Kidney glomerular epithelial cell (primary cell): ENCODE results near the gene RREB1.

Source experiments
- DNase-seq: peaks from one replicate; lab custom pipeline; 2025; lab: John Stamatoyannopoulos, UW

The RREB1 gene

DNA sequence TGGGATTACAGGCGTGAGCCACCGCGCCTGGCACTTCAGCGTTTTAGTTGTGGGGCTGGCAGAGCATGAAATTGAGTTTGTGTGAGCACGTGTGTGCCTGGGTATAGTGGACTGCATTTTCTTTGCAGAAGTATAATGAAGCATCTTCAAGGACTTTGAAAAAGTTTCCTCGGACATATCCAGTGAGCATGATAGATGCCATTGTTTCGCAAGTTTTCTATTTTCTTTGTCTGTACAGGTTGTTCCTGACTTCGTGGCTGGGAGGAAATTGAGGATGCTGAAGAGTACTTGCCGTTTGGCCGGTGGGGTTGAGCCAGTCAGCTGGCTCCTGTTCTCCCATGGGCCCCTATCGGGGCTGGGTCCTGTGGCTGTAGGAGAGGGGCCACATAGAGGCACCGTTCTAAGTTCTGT is 55.9 kb downstream of the RREB1 start:
- DNase-seq, result no peak

DNA sequence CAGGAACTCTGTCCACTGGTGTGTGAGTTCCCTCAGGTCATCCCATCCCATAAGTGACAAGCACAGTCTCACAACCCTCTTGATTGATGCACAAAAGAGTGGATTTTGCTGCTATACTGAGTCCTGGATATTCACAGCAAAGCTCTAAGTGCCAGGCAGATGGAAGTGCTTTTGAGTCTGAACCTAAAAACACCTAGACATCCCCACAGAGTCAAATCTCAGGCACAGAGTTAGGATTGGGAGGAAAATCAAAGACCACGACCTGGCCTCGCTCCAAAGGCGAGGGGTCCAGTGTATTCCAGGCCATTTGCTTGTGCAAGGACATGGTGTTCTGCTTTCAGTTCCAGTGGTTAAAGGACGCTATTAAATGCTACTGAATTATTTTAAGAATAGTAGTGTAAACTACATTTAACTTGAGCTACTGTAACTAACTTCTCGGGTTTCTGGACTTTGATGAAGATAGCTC is 56.8 kb downstream of the RREB1 start:
- no peak for DNase-seq

DNA sequence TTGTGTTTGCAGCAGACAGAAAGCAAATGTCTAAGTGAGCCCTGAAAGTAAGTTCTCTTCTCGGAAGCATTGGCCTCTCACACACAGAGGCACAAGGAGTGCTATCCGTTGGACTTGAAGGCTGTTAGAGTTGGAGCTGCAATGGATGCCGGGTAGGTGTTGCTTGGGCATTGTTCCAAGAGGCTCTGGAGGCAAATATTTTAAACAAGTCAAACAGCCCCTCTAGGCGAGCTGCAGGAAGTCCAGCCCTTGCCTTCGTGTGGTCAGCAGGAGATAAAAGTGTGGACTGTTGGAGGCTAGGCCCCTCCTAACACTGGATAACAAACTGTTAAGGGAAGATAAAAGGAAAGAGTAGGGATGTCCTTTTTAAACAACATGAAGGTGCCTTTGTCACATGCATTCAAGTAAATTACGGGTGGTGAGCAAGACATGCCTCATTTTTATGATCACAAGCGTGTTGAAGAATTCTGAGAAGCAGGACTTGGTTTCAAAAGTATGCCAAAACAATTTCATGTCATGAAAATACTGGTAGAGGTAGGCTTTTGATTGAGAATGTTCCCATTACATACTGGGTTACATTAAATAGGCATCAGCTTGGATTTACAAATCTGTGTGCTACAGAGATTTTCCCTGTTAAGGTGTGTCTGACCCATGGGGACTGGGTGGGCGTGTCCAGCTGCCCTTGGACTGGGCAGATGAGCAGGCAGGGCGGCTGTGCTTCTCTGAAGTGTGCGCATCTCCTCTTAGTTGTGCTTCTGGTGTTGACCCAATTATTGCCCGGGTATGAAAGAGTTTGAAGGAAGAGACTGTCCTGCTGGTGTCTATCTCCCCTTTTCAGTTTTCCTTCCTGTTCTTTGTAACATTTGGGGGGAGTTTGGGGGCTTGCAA is 57.5 kb downstream of the RREB1 start:
- no peak for DNase-seq

DNA sequence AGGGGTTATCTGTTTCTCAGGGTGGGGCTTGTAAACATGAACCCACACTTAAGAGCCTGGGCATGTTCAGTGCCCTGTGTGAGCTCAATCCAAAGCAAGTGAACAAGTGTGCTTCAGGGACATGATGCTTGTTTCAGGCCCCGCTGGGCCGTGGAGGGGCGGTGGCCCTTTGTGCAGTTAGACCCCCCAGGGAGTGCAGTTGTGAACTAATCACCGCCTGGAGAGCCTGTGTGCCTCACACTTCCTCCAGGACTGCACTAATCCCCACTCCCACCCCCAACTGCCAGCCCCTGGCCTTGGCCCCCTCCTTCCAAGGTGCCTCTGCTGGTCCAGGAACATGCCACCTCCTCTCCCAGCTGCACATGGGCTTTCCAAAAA is 58.1 kb downstream of the RREB1 start:
- DNase-seq, result no peak

DNA sequence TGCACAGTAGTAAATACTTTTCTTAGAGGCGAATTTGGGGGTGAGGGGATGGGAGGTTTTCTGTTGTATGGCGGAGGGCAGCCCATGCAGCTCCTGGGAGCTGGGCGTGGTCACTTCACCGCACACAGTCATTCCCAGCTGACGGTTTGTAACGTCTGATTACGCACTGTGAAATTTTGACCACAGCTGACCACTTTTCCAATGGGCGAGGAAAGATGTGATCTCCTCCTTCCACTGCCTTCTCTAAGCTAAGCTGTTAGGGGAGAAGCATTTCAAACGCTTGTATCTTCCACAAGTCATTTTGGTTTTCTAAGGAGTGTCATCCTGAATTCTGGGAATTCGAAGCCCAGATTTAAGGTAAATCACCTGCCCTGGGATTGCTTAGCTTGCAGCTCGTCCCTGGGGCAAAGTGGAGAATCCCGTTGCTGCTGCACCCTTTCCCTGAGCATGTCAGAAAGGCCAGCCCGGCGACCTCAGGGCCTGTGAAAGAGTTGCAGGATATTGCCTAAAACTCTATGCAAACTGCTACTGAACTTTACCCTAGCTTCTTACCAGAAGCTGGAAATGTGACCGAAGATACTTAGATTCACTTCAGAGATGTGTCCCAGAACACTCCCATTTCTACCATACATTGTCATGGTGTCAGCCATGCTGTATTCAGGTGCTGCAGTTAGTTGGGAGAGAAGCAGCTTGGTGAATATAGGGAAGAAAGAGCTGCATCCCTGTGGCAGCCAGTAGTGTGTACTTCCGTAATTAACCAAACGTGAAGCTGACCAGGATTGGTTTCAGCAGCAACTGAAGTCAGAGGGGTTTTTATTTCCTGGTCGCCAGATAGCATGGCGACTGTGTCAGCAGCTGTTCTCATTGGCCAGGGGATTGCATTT is 58.9 kb downstream of the RREB1 start:
- no peak for DNase-seq

DNA sequence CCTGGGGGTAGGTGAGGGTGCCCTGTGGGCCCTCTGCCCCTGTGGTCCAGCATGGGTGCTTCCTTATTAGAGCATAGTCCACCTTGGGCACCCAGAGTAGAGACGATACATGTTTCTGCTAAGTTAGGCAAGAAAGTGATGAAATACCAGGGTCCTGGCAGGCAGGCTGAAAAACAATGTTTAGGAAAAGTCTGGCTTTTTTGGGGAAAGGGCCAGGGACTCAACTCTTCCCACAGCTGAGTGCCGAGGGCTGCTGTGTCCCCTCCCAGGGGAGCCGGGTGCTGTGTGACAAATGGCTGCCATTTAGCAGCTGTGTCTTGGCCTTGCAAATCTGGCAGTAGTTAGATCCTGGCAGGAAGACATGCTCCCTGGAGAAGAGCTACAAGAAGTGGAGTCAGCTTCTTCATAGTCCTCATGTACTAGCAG is 61.5 kb downstream of the RREB1 start:
- DNase-seq, result no peak

DNA sequence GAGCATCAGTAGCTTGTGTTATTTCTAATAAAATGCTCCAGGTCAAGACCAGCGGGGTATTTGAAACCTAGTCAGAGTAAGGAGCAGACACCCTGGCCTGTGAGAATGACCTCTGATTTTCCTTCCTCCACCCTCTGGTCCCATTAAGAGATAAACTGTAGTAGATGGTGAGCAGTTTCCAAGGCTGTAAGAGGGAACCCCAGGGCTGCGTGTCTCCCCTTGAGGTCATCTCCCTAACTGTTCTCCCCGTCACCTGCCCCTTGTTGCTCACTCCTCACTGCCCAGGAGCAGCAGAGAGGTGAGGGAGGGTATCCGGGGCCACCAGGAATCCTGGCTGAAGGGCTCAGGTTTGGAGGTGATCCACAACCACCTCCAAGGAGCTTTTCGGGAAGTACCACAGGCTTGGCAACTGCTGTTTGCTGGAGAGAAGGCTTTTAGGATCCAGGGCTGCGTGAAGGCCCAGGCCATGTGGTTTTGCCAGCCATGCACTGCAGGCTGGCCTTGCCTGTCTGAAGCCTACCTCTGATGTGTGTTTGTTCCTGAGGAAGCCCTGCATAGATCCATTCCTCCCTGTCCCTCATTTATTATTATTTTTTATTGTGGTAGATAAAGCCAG is 62.5 kb downstream of the RREB1 start:
- DNase-seq, result no peak

DNA sequence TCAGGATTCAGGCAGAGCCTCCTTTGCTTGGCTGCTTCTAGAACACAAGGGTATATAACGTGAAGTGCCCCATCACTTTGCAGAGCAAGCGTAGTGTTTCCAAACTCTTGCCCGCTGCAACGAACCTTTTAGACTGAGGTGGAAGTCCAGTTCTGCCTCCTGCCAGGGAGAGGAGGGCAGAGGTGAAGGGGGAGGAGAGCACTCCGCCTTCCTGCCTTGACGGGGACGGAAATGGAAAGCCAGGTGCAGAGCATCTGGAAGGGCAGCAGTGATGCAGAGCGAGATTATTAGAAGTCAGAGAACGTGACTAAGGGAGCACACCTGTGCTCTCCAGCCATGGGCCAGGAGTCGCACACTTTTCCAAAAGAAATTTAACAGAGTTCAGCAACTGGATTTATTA is 63.4 kb downstream of the RREB1 start:
- DNase-seq, result no peak

DNA sequence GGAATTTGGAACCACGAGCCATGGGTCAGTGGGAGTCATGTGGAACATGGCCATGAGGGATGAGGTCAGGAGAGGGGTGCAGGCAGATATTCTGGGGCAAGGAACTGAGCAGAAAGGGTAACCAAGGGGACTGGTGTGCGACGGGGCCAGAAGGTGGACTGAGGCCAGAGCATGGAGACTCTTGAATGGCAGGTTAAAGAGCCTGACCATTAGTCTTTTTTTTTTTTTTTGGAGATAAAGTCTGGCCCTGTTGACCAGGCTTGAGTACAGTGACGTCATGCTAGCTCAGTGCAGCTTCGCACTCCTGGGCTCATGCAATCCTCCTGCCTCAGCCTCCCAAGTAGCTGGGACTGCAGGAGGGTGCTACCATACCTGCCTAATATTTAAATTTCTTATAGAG is 64.0 kb downstream of the RREB1 start:
- no peak for DNase-seq

DNA sequence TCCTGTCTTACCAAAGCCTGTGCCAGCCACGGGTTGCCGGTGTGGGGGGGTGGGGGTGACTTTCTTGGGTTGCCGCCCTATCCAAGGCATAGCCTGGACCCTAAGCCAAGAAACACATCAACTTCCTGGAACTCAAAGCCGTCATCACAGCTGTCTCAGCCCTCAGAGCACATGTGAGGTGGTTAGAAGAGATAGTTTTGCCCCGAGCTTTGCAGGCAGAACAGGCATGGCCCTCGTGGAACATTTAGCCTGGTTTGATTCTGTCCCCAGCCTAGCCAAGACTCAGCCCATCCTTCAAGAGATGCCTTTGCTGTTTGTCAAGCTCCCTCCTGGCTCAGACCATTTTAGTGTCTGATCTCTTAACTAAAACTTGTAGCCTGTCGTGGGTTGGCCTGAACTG is 64.9 kb downstream of the RREB1 start:
- DNase-seq, result no peak

DNA sequence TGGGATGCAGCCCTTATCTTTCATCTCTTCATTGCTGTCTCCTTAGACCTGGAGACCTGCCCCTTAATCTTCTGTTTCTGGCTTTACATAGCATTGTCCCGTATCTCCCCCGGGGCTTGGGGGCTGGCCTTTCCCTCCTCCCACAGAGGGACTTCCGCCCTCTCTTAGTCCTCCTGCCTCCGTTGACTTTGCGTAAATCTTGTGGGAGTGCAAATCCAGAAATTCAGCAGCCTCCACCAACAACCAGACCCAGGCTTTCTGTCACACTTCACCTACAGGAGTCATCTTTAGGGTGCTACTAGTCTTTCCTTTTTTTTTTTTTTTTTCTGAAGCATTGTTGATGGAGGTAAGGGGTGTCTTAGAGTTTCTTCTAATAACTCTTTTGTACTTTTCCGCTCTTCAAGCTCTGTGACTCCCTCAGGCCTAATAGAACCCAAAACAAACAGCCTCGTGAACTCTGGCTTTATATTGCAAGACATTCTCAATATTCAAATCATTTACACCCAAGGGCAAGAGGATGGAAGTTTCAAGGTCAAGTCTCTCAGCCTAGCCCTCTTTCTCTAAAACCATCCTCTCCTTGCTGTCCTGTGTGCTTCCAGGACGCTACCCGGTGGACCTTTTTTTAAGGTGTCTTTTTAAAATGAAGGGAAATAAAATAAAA is 66.2 kb downstream of the RREB1 start:
- DNase-seq, result no peak

DNA sequence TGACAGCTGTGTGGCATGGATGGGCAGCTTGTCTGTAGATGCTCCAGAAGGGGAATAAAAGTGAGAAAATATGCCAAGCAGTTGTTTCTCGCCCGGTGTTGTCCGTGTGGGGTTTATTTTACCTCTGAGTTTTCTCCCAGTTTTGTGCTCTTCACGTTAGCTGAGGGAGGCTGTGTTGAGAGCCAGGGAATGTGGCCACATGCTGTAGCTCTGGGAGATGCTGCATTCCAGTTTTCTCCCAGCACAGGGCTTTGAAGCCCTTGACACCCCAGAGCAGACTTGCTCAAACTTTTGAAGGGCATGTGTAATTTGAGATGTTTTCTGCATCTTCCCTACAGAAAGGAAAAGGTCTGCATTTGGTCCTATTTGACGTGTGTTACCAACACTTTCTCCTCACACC is 67.7 kb downstream of the RREB1 start:
- no peak for DNase-seq

DNA sequence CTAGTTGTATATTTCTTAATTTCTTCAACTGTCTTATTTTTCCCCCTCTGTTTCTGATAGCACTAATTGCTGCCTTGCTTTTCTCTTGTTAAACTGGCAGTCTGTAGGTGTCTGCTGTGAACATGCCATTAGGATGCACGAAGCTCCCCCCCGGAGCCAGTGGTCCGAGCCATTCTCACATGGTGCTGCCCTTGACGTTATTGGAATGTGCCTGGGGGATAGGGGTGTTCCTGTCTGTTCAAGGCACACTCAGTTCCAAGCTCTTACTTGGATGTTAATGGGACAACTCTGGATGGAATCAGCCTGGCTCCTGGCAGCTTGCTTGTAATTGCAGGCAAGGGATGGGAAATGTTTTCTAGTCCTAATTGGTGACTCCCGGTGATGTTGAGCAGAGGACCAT is 68.4 kb downstream of the RREB1 start:
- no peak for DNase-seq

DNA sequence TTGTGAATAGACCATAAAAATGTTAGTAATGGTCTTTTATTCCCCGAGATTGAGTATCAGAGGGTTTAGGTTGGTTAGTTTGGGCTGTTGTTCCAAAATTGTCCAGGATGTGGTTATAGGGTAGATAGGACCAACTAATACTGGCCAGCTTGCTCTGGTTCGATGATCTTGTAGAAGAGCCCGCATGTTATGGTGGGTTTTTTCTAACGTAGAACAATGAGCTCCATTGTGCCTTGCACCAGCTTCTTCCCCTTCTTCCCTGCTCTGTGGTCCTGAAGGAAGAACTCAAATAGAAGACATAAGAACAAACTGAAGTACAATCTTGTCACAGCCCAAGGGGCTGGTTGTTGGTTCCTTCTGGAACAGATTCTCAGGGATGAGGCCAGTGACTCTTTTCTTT is 70.5 kb downstream of the RREB1 start:
- no peak for DNase-seq

DNA sequence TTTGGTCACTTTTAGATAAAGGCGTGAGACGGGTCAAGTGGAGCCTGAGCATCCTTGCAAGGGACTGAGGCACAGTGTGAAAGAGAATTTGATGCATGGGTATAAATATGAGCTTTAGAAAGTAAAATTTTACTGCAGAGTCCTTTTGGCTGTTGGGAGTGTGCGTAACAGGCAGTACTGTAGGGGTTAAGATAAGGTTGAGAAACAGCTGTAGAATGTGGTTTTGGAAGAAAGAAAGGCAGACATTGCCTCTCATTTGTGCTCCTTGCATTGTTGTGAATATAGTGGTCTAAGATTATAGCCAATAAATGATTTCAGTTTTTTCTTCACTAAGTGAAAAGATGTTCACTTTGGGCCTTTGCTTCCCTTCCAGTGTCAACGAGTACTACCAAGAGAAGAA is 73.0 kb downstream of the RREB1 start:
- no peak for DNase-seq

DNA sequence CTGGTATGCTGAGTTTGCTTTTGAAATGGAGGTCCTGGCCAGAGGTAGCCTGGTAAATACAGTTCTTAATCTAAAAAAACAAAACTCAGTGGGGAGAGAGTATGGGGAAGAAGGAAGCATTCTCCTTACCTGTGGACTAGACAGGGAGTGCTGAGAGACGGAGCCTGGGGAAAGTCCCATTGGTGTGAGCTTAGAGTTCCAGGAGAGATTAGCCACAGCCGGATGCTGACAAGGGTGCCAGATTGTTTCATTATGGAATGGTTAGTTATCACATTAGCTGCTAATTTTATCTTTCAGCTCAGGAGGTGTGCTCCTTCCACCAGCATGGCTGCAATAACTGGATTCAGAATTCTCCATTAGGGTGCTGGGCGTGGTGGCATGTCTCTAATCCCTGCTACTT is 75.9 kb downstream of the RREB1 start:
- DNase-seq, result no peak

DNA sequence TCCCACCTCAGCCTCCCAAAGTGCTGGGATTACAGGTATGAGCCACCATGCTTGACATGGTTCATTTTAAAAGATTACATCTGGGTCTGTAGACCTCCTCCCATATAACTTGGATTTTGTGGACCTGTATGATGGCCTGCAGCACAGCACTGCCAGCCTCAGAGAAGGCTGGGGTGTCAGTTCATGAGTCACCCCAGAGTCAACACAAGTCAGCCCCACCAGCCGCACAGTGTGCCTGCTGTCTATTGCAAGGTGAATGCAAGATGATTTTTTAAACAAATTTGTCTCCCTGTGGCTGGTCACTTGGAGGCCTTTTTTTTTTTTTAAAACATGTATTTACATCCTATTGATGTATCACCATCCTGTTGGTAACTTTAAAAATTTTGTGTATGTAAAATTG is 76.7 kb downstream of the RREB1 start:
- DNase-seq, result no peak

DNA sequence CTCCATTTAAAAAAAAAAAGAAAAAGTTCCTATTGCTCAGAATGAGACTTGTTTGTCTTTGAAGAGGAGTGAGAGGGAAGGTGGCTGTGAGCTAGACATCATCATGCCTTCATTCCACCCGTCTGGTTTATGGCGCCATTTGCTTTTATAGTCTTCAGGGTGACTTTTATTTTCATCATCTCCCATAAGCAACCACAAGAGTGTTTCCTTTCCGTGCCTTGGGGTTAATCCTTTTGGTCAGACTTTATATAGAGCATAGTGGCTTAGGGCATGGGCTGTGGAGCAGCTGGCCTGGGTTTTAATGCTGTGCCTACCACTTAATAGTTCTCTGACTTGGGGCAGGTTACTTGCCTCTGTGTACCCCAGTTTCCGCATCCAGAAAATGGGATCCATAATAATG is 77.8 kb downstream of the RREB1 start:
- no peak for DNase-seq

DNA sequence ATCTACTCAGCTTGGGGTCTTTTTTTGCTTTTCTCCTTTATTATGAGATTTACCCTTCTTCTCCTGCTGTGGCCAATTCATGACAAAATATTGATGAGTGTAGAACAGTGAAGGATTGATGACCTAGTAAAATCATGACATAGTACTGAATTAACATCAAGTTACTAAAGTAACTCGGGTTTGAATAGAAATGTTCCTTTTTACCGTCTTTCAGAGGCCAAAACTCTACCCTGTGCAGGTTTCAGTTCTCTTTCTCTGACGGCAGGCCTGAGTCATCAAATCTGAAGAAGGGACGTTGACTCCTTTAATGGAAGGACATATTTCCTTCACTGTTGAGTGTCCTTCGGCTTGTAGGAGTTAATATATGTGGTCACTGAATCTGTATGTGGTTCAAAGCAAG is 80.7 kb downstream of the RREB1 start:
- no peak for DNase-seq

DNA sequence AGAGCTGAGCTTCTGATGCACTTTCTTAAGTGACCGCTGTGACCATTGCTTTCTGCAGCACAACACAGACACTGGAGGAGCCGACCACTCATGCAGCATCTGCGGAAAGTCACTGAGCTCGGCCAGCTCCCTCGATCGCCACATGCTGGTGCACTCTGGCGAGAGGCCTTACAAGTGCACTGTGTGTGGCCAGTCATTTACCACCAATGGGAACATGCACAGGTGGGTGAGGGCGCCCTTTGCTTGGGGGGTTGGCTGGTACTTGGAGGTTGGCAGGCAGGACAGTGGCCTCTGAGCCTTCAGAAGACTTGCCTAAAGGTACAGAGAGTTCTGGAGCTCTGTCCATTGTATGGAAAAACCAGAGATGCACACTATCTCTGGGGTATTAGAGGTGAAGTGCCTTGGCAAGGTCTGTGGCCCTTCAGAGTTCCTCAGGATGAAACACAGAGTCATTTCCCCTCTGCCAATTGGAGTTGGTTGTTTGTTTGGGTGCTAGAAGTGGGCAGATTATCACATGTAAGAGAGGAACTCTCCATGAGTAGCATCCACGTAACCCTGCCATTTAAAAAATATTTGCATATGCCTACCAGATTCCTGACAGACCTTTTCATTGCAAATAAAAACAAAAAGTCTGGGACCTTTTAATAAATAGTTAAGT is 81.5 kb downstream of the RREB1 start:
- no peak for DNase-seq

DNA sequence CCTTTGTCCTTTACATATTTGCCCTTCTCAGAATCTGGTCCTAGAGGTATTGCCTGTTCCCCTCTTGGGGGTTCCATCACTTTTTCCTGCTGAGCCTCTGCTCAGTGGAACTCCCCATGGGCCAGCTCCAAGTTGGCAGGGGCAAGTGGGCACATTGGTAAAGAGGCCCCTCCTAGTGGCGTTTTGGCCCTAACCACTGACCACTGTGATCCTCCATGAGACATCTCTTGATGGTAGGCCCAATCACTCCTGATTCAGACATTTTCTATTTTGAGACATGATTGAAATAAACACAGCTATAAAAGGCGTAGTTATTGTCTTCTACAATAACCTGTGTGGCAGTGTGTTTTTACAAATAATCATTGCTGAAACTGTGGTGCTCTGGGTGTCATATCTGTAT is 83.0 kb downstream of the RREB1 start:
- DNase-seq, result no peak

DNA sequence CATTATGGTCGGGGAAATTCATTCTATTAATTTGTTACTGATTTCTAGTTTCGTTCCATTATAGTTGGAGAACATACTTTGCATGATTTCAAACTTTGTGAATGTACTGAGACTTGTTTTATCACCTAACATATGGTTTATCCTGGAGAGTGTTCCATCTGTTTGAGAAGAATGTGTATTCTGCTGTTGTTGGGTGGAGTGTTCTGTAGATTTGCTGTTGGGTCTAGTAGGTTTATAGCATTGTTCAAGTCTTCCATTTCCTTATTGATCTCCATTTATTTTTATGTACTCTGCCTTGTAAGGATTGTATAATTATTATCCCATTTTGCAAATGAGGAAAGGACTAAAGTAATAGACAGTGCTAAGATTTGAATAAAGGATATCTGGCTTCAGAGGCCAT is 85.4 kb downstream of the RREB1 start:
- DNase-seq, result no peak
